ENCODE data around the gene NOXRED1.

NOXRED1 gene

GRCh38 chr14:77423423-77423822 is at the start of gene NOXRED1:
NOXRED1 (minus strand) TSS chr14:77423523; CDS start chr14:77422889, 634 bp downstream.
- Mint-ChIP-seq H3K4me1 (ENCODE audit: low read depth) (no peaks in the 10 kb centered on the region), H3K36me3 (ENCODE audit: low read depth) (peaks cover 89% of the 10 kb centered on the region), H3K4me3 (no peak within 1 kb of the TSS), H3K27ac (no peak within 1 kb of the TSS), H3K9me3 (peaks cover 20% of the 10 kb centered on the region), H3K27me3 (no peaks in the 10 kb centered on the region)
- no peak for DNase-seq

GRCh38 chr14:77470224-77470870 is 47.0 kb upstream of the NOXRED1 start:
- H3K27me3 Mint-ChIP-seq = no peaks in the 10 kb centered on the region
- no peak for DNase-seq
- H3K36me3 Mint-ChIP-seq (ENCODE audit: low read depth) = peaks cover 42% of the 10 kb centered on the region
- H3K4me1 Mint-ChIP-seq (ENCODE audit: low read depth) = no peaks in the 10 kb centered on the region
- no peak overlapping the region for H3K4me3 Mint-ChIP-seq
- no peak overlapping the region for H3K27ac Mint-ChIP-seq
- H3K9me3 Mint-ChIP-seq = no peaks in the 10 kb centered on the region

- peaks cover 50% of the 10 kb centered on the region for H3K36me3 Mint-ChIP-seq (ENCODE audit: low read depth)
- no peak for DNase-seq
- H3K4me1 Mint-ChIP-seq (ENCODE audit: low read depth) = no peaks in the 10 kb centered on the region
- H3K27me3 Mint-ChIP-seq = no peaks in the 10 kb centered on the region
- no peaks in the 10 kb centered on the region for H3K9me3 Mint-ChIP-seq
- H3K4me3 Mint-ChIP-seq = no peak overlapping the region
- H3K27ac Mint-ChIP-seq = peak overlapping the region; percentile 18
These were observed 46.2 kb upstream of the NOXRED1 start for GRCh38 chr14:77469539-77469938.

- H3K36me3 Mint-ChIP-seq (ENCODE audit: low read depth) = peaks cover 55% of the 10 kb centered on the region
- no peaks in the 10 kb centered on the region for H3K9me3 Mint-ChIP-seq
- no peaks in the 10 kb centered on the region for H3K4me1 Mint-ChIP-seq (ENCODE audit: low read depth)
- no peaks in the 10 kb centered on the region for H3K27me3 Mint-ChIP-seq
- DNase-seq = no peak
- H3K4me3 Mint-ChIP-seq = no peak overlapping the region
- no peak overlapping the region for H3K27ac Mint-ChIP-seq
These were observed 45.8 kb upstream of the NOXRED1 start for GRCh38 chr14:77469067-77469505.

DNA sequence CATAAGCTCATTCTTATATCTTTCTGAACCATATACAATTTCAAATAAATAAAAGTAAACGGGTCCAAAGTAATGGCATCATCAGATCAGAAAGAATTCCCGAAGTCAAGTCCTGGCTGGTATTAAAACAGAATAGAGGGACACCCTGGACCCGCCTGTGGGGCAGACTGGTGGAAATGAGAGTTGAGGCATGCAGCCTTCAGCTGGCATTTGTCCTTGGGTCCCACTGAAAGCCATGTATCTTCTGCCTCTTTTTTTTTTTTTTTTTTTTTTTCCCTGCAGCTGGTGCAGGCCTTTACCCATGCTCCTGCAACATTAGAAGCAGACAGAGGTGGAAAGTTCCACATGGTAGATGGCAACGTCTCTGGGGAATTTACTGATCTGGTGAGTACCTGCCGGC is 44.5 kb upstream of the NOXRED1 start:
- no peak for DNase-seq
- no peak overlapping the region for H3K4me3 Mint-ChIP-seq
- H3K27me3 Mint-ChIP-seq = no peaks in the 10 kb centered on the region
- H3K4me1 Mint-ChIP-seq (ENCODE audit: low read depth) = peaks cover under 1% of the 10 kb centered on the region
- H3K9me3 Mint-ChIP-seq = no peaks in the 10 kb centered on the region
- no peak overlapping the region for H3K27ac Mint-ChIP-seq
- peaks cover 65% of the 10 kb centered on the region for H3K36me3 Mint-ChIP-seq (ENCODE audit: low read depth)

DNA sequence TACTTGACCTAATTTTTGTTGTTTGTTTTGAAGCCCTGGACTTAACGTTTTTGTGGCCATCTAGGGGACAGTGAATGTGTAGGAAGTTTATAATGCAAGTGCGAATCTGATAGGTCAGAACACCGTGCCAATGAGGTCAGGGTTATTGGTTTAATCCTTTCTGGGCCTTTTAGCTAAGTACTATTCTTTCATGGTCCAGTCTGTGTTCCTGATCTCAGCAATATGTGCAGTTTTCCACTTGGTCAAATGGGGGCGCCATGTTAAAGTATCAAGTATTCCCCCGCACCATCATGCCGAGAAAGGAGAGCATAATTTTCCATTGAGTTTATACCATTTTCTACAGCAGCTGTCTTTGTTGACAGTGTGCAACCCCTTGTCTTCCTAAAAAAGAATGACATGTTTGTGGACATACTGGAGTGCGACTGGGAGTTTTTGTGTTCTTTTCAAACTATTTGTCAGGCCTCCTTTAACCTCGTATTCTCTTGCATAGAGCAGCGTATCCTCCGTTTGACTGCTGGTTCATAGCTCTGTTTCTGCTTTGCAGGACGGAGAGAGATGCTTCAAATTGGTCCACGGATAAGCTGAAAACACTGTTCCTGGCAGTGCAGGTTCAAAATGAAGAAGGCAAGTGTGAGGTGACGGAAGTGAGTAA is 35.9 kb upstream of the NOXRED1 start:
- Mint-ChIP-seq H3K27me3 (no peaks in the 10 kb centered on the region), H3K9me3 (no peaks in the 10 kb centered on the region), H3K27ac (peak overlapping the region; percentile 100), H3K36me3 (ENCODE audit: low read depth) (peaks cover 71% of the 10 kb centered on the region), H3K4me1 (ENCODE audit: low read depth) (peaks cover 40% of the 10 kb centered on the region), H3K4me3 (peak overlapping the region; percentile 100)
- DNase-seq = peak; percentile 50

GRCh38 chr14:77458249-77458950 is 35.1 kb upstream of the NOXRED1 start:
- Mint-ChIP-seq H3K36me3 (ENCODE audit: low read depth) (peaks cover 64% of the 10 kb centered on the region), H3K4me1 (ENCODE audit: low read depth) (peaks cover 40% of the 10 kb centered on the region)

GRCh38 chr14:77457522-77458248 is 34.4 kb upstream of the NOXRED1 start, which contains the start of the genes AHSA1 and VIPAS39:
AHSA1 (plus strand) TSS chr14:77458093; CDS start chr14:77458190, 97 bp downstream.
VIPAS39 (minus strand) TSS chr14:77457601; CDS start chr14:77454102, 3,499 bp downstream.
- DNase-seq = peak; percentile 92
- Mint-ChIP-seq H3K4me1 (ENCODE audit: low read depth) (peaks cover 38% of the 10 kb centered on the region), H3K4me3 (peak within 1 kb of the TSS; percentile 100), H3K36me3 (ENCODE audit: low read depth) (peaks cover 67% of the 10 kb centered on the region), H3K27me3 (no peaks in the 10 kb centered on the region), H3K9me3 (no peaks in the 10 kb centered on the region), H3K27ac (peak within 1 kb of the TSS; percentile 100)

More at GRCh38 chr14:77458249-77458950, 35.1 kb upstream of the NOXRED1 start:
- no peaks in the 10 kb centered on the region for H3K27me3 Mint-ChIP-seq
- H3K9me3 Mint-ChIP-seq = no peaks in the 10 kb centered on the region
- peak overlapping the region; percentile 100 for H3K27ac Mint-ChIP-seq
- peak overlapping the region; percentile 100 for H3K4me3 Mint-ChIP-seq
- peak; percentile 61 for DNase-seq

GRCh38 chr14:77457115-77457521 is 33.8 kb upstream of the NOXRED1 start:
- Mint-ChIP-seq H3K36me3 (ENCODE audit: low read depth) (peaks cover 64% of the 10 kb centered on the region), H3K4me1 (ENCODE audit: low read depth) (peaks cover 37% of the 10 kb centered on the region), H3K4me3 (peak overlapping the region; percentile 100), H3K27me3 (no peaks in the 10 kb centered on the region), H3K9me3 (no peaks in the 10 kb centered on the region), H3K27ac (peak overlapping the region; percentile 100)
- no peak for DNase-seq

- Mint-ChIP-seq H3K27ac (peak overlapping the region; percentile 100), H3K4me1 (ENCODE audit: low read depth) (peaks cover 29% of the 10 kb centered on the region), H3K27me3 (no peaks in the 10 kb centered on the region), H3K36me3 (ENCODE audit: low read depth) (peaks cover 64% of the 10 kb centered on the region), H3K9me3 (no peaks in the 10 kb centered on the region), H3K4me3 (peak overlapping the region; percentile 100)
- no peak for DNase-seq
These were observed 32.8 kb upstream of the NOXRED1 start for GRCh38 chr14:77455966-77456640.

- Mint-ChIP-seq H3K4me1 (ENCODE audit: low read depth) (no peaks in the 10 kb centered on the region), H3K36me3 (ENCODE audit: low read depth) (peaks cover 81% of the 10 kb centered on the region), H3K27ac (no peak overlapping the region), H3K27me3 (no peaks in the 10 kb centered on the region), H3K9me3 (no peaks in the 10 kb centered on the region), H3K4me3 (no peak overlapping the region)
- no peak for DNase-seq
These were observed 18.9 kb upstream of the NOXRED1 start for GRCh38 chr14:77442196-77442595.

GRCh38 chr14:77439861-77440260 is 16.5 kb upstream of the NOXRED1 start:
- no peaks in the 10 kb centered on the region for H3K9me3 Mint-ChIP-seq

GRCh38 chr14:77438596-77438995 is 15.3 kb upstream of the NOXRED1 start:
- peaks cover 92% of the 10 kb centered on the region for H3K36me3 Mint-ChIP-seq (ENCODE audit: low read depth)
- DNase-seq = no peak
- H3K27me3 Mint-ChIP-seq = no peaks in the 10 kb centered on the region
- H3K4me1 Mint-ChIP-seq (ENCODE audit: low read depth) = no peaks in the 10 kb centered on the region
- no peaks in the 10 kb centered on the region for H3K9me3 Mint-ChIP-seq
- no peak overlapping the region for H3K4me3 Mint-ChIP-seq
- H3K27ac Mint-ChIP-seq = no peak overlapping the region

More at GRCh38 chr14:77439861-77440260, 16.5 kb upstream of the NOXRED1 start:
- H3K27ac Mint-ChIP-seq = no peak overlapping the region
- no peak for DNase-seq
- no peaks in the 10 kb centered on the region for H3K27me3 Mint-ChIP-seq
- no peaks in the 10 kb centered on the region for H3K4me1 Mint-ChIP-seq (ENCODE audit: low read depth)
- no peak overlapping the region for H3K4me3 Mint-ChIP-seq
- peaks cover 89% of the 10 kb centered on the region for H3K36me3 Mint-ChIP-seq (ENCODE audit: low read depth)

DNA sequence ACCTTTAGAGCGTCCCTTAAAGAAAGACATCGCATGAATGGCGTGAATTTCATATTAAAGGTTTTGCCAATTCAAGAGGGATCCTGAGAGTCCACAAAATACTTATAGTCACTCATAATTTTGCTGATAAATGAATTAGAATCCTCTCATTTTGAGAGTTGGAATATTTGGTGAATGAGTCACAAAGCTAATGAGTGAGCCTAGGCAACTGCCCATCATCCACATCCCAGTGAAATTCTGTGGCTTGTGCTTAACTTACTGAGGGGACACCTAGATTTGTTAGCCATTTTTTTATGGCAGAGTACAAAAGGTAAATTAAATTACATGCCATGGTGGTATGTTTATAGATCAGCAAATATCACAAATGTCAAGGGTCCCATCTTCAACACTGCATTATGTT is 12.7 kb upstream of the NOXRED1 start:
- no peak overlapping the region for H3K4me3 Mint-ChIP-seq
- H3K27ac Mint-ChIP-seq = no peak overlapping the region
- no peaks in the 10 kb centered on the region for H3K9me3 Mint-ChIP-seq
- no peaks in the 10 kb centered on the region for H3K4me1 Mint-ChIP-seq (ENCODE audit: low read depth)
- no peaks in the 10 kb centered on the region for H3K27me3 Mint-ChIP-seq
- H3K36me3 Mint-ChIP-seq (ENCODE audit: low read depth) = peaks cover 84% of the 10 kb centered on the region
- no peak for DNase-seq

Measured in activated T-cell treated with anti-CD3 and anti-CD28 coated beads, Interleukin-2, amount 50 U/mL, for 24 hours (primary cell).